Muscle of leg (tissue), 11 donors: Measurements from ENCODE around the gene NOS1. TPM values are rescaled to one million over a fixed set of nuclear protein-coding genes. Genes with fewer than 3 reads are reported as not detected.

Source experiments
- DNase-seq: peaks from one replicate; pipeline ENCODE4 v3.0.0; 2013
- H3K27ac ChIP-seq: one replicate; pipeline ENCODE4 v1.5.1; 2013; ENCODE audit warnings: mild to moderate bottlenecking, low read length, control low read depth
- H3K27me3 ChIP-seq: one replicate; pipeline ENCODE4 v1.6.1; 2013; ENCODE audit warnings: low read length; ENCODE audit not compliant: control insufficient read depth, insufficient read depth
- H3K36me3 ChIP-seq: one replicate; pipeline ENCODE4 v1.6.1; 2013; ENCODE audit warnings: low read length; ENCODE audit not compliant: control insufficient read depth, insufficient read depth
- H3K4me1 ChIP-seq: one replicate; pipeline ENCODE4 v1.6.1; 2013; ENCODE audit warnings: low read length; ENCODE audit not compliant: control insufficient read depth, insufficient read depth
- H3K4me3 ChIP-seq: one replicate; pipeline ENCODE4 v1.5.1; 2013; ENCODE audit warnings: low read length, control low read depth
- H3K9me3 ChIP-seq: replicated peaks from 2 replicates; pipeline ENCODE4 v1.6.1; 2013; ENCODE audit warnings: low read depth, low read length; ENCODE audit not compliant: control insufficient read depth
- whole genome bisulfite sequencing: methylation state at CpG from one replicate; pipeline ENCODE4 v1.1.5; 2013; ENCODE audit warnings: missing lambda C conversion rate; ENCODE audit not compliant: insufficient coverage; 5-methylcytosine and 5-hydroxymethylcytosine counted together
- polyA plus RNA-seq, 8 donors: library from polyadenylated mRNA; unstranded; fragments of 120-200 nt; gene quantifications; one replicate each; pipeline versions ENCODE4 v1.2.1 to v1.2.3, GENCODE V29; 2013; ENCODE audit warnings: inconsistent platforms in 1 of 8, low replicate concordance in 1 of 8; ENCODE audit not compliant: insufficient read length in 8 of 8, insufficient read depth in 1 of 8
- total RNA-seq: library from RNA; stranded (reverse); fragments of 120-200 nt; gene quantifications from one replicate; pipeline ENCODE4 v1.2.4, GENCODE V29; 2013

NOS1 gene
- total and polyA plus RNA-seq, 9 donors = 0.09 to 0.65 (median 0.18) TPM

DNA sequence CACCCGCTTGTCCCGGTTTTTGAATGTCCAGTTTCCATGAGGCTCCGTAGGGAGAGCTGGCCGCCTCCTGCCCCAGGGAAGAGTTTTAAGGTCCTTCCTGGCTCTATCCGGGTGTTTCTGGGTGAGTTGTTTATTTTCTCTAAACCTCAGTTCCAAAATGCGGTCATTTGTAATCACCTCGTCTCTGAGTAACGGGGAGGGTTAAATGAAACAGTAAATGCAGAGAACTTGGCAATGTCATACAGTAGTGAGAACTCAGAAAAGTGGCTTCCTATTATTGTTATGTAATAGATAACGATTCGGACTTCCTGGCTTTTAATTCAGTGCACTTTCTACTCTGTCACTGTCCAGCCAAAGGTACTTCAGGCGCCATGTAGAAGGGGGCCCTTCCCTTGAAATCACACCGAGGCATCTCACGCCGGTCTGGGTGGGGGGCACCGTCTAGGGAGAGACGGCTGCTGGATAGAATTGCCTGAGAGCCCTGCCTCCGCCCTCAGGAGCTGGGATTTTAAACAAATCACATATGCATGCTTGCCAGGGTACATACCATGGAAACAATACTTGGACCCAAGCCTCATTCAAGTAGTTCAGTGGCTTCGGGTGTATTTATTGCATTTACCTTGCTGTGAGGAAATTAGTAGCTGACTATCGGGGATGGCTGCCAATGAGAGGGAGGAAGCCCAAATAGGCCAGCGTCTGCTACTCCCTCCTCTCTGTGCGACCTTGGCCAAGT, 26.4 kb downstream of the NOS1 start:
- Histone ChIP-seq H3K4me1 (no peaks in the 10 kb centered on the region), H3K36me3 (no peaks in the 10 kb centered on the region), H3K27ac (no peak overlapping the region), H3K27me3 (peaks cover 32% of the 10 kb centered on the region), H3K9me3 (no peaks in the 10 kb centered on the region), H3K4me3 (no peak overlapping the region)
- 23% methylated on average over 6 of the region's 21 CpGs for WGBS
- peak; percentile 46 for DNase-seq

DNA sequence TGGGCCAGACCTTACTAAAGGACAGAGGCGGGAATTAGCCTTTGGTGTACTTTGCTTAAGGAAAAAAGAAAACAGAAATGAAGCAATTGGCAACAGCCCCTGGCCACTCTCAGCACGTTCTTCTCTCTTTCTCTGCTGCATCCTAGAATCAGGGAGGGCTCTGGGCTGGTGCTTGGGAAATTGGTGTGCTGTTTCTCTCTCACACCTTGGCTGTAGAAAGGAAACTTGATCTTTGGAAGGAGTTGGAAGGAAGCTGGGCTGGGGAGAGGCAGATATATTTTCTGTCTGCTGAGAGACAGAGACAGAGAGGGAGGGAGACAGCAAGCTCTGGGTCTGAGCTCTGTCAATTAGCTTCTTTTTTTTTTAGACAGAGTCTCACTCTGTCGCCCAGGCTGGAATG, 27.4 kb downstream of the NOS1 start:
- Histone ChIP-seq H3K36me3 (no peaks in the 10 kb centered on the region), H3K9me3 (no peaks in the 10 kb centered on the region), H3K27ac (no peak overlapping the region), H3K4me1 (no peaks in the 10 kb centered on the region), H3K4me3 (no peak overlapping the region), H3K27me3 (peaks cover 32% of the 10 kb centered on the region)
- peak; percentile 73 for DNase-seq
- WGBS = no CpG with 5 or more reads among the region's 3 CpGs

DNA sequence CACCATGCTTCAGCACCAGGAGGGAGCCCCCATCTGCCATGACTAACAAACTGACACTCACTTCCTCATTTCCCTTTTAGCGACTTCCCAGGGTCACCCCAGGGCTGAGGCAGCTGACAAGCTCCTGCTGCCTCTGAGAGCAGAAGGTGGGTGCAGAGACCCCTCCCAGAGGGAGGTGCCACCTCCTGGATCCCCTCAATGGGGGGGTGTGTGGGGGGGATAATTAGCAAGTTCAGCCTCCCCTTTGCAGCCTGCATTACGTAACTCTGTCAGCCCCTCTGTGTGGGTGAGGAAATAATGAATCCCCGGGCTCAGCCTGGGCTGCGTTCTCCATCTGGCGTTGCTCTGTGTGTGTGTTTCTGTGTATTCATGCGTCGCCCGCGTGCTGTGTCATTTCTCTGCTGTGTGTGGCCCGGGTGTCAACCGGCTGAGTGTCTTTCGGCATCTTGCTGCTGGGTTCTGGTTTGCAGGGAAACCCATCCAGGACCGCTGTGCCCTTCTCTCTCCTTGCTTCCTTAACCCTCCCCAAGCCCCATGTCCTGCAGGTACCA, 28.0 kb downstream of the NOS1 start:
- H3K27ac ChIP-seq = no peak overlapping the region
- WGBS = 5% methylated on average over 12 of the region's 13 CpGs
- peaks cover 32% of the 10 kb centered on the region for H3K27me3 ChIP-seq
- H3K9me3 ChIP-seq = no peaks in the 10 kb centered on the region
- H3K4me3 ChIP-seq = no peak overlapping the region
- no peaks in the 10 kb centered on the region for H3K36me3 ChIP-seq
- H3K4me1 ChIP-seq = no peaks in the 10 kb centered on the region
- peak; percentile 9 for DNase-seq

DNA sequence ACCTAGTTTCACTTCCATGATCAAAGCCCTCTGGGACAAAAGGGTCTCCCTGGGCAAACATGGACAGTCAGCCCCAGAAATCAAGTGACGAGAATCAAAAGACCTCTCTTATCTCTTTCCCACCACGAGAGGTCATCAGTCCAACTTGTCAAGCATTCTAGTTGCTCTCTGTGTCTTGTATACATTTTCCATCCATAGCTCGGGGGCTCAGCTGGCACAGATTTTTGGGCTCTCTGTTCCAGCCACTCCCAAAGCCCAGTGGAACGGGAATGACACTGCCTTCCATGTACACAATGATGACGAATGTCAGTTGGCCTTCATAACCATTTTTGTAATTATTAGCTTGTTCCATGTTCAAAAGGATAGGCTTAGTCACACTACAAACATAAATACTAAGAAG, 29.7 kb downstream of the NOS1 start:
- Histone ChIP-seq H3K36me3 (no peaks in the 10 kb centered on the region), H3K9me3 (no peaks in the 10 kb centered on the region), H3K4me3 (no peak overlapping the region), H3K27me3 (peaks cover 32% of the 10 kb centered on the region), H3K27ac (no peak overlapping the region), H3K4me1 (no peaks in the 10 kb centered on the region)
- WGBS = 63% methylated on average over 2 of the region's 5 CpGs
- DNase-seq = no peak

DNA sequence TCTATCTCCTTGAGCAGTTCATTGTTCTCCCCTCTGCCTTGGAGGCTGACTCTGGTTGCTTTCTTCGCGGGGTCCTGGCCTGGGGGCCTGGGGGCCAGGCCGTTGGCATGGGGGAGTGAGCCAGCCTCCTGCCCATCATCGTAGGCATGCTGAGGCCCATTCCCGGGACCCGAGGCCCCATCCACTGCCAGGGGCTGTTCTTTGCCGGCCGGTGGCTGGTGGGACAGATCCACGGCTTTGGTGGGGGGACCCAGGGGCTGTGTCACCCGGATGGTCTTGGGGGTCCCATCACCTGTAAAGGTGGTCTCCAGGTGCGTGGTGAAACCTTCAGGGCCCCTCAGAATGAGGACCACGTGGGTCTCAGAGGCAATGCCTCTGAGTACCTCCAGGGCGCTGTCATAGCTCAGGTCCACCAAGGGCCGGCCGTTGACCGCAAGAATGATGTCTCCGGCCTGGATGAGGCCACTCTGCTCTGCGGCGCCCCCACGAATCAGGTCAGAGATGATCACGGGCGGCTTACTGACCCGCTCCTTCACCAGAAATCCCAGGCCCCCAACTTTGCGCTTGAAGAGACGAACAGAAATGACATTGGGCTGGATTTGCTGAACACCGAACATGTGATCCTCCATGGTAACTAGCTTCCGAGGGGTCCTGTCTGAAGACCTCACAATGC, 30.8 kb downstream of the NOS1 start:
- H3K4me3 ChIP-seq = no peak overlapping the region
- H3K4me1 ChIP-seq = no peaks in the 10 kb centered on the region
- H3K36me3 ChIP-seq = no peaks in the 10 kb centered on the region
- 90% methylated on average over 27 of the region's 27 CpGs for WGBS
- no peak overlapping the region for H3K27ac ChIP-seq
- peaks cover 28% of the 10 kb centered on the region for H3K27me3 ChIP-seq
- DNase-seq = no peak
- H3K9me3 ChIP-seq = no peaks in the 10 kb centered on the region

DNA sequence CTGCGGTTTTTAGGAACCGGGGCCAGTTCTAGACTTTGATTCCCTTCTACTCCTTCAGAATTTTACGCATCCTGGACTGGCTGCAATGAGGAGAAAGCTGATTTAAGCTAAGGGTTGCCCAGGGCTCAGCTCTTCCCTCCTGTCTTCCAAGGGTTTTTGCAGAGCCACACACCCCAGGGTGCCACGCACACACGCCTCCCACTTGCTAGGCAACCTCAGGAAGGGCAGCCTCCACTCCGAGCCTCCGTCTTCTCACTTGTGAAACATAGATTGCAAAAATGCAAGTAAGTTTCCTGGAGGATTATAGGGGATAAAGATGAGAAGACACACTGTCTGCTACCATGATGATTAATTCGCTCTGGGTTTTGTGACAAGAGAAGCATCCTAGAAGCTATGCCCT, 31.7 kb downstream of the NOS1 start:
- no peak overlapping the region for H3K4me3 ChIP-seq
- no peak for DNase-seq
- WGBS = 100% methylated on average over 2 of the region's 8 CpGs
- H3K27ac ChIP-seq = no peak overlapping the region
- peaks cover 26% of the 10 kb centered on the region for H3K27me3 ChIP-seq
- H3K4me1 ChIP-seq = no peaks in the 10 kb centered on the region
- H3K9me3 ChIP-seq = no peaks in the 10 kb centered on the region
- H3K36me3 ChIP-seq = no peaks in the 10 kb centered on the region

DNA sequence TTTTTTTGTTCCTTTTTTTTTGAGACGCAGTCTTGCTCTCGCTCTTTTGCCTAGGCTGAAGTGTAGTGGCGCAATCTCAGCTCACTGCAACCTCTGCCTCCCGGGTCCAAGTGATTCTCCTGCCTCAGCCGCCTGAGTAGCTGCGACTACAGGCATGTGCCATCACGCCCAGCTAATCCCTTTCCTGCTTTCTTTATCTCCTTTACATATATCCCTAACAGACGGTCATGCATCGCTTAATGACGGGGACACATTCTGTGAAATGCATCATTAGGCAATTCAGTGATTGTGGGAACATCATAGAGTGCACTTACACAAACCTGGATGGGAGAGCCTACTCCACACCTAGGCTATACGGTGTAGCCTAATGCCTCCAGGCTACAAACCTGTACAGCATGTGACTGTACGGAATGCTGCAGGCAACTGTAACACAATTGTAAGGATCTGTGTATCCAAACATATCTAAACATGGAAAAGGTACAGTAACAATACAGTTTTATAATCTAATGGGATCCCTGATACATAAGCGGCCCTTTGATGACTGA, 32.8 kb downstream of the NOS1 start:
- H3K9me3 ChIP-seq = no peaks in the 10 kb centered on the region
- no peak overlapping the region for H3K4me3 ChIP-seq
- peaks cover 16% of the 10 kb centered on the region for H3K27me3 ChIP-seq
- no peaks in the 10 kb centered on the region for H3K36me3 ChIP-seq
- DNase-seq = no peak
- no peak overlapping the region for H3K27ac ChIP-seq
- WGBS = 85% methylated on average over 7 of the region's 13 CpGs
- no peaks in the 10 kb centered on the region for H3K4me1 ChIP-seq

DNA sequence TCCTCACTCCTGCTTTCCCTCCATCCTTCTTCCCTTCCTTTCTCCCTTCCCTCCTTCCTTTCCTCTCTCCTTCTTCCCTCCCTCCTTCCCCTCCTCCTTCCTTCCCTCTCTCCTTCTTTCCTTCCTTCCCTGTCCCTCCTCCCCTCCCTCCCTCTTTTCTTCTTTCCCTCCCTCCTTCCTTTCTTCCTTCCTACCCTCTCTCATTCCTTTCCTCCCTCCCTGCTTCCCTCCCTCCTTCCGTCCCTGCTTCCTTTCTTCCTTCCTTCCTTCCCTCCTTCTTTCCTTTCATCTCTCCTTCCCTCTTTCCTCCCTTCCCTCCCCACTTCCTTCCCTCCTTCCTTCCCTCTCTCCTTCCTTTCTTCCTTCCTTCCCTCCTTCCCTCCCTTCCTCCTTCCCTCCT, 39.0 kb downstream of the NOS1 start:
- Histone ChIP-seq H3K4me3 (no peak overlapping the region), H3K36me3 (no peaks in the 10 kb centered on the region), H3K4me1 (no peaks in the 10 kb centered on the region), H3K9me3 (no peaks in the 10 kb centered on the region), H3K27me3 (peaks cover 6% of the 10 kb centered on the region), H3K27ac (no peak overlapping the region)
- 58% methylated on average over 1 of the region's 1 CpG for WGBS
- no peak for DNase-seq

DNA sequence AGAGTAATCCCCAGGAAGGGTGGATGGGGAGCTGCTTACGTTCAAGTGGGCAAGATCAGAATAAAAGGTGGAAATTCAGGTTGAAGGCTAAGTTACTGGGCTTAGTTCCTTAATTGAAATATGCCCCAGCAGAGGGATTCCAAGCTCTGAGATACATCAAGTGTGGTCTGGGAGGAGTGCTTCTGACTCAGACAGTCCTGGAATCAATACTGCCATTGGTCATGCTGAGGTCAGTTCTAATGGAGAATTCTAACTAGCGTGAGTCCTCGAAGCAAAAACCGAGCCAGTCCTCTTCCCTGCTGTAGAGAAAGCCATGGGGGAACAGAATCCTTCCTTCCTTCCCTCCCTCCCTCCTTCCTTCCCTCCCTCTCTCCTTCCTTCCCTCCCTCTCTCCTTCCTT, 39.9 kb downstream of the NOS1 start:
- Histone ChIP-seq H3K36me3 (no peaks in the 10 kb centered on the region), H3K4me1 (no peaks in the 10 kb centered on the region), H3K9me3 (no peaks in the 10 kb centered on the region), H3K4me3 (no peak overlapping the region), H3K27ac (no peak overlapping the region), H3K27me3 (peaks cover 6% of the 10 kb centered on the region)
- WGBS = 57% methylated on average over 4 of the region's 4 CpGs
- DNase-seq = peak; percentile 9

DNA sequence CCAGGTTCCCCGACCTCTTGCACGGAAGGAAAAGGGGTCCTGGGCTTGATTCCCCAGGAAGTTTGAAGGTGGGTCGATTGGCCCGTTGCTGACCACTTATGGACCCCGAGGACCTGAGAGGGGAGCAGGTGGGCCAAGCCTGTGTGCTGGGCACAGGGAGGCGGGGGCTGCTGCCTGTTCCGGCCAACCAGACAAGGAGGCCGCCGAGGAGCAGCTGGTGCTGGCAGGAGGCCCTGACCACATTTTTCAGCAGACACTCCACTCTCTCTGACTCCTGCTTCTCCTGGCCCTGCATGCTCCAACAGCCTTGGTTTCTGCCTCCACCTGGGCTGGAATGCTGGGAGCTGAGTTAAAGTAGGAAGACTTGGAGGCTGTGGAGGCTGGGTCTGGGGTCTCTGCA, 42.8 kb downstream of the NOS1 start:
- H3K27ac ChIP-seq = no peak overlapping the region
- H3K27me3 ChIP-seq = peaks cover 4% of the 10 kb centered on the region
- DNase-seq = peak; percentile 18
- H3K9me3 ChIP-seq = peaks cover 5% of the 10 kb centered on the region
- WGBS = 27% methylated on average over 2 of the region's 9 CpGs
- H3K4me1 ChIP-seq = no peaks in the 10 kb centered on the region
- H3K4me3 ChIP-seq = no peak overlapping the region
- no peaks in the 10 kb centered on the region for H3K36me3 ChIP-seq
